HepG2 (cell line): ENCODE data around the gene GJD3. TPM values are rescaled to one million over a fixed set of nuclear protein-coding genes. Genes with fewer than 3 reads are reported as not detected.

Experiments
- CTCF ChIP-seq: sonication (generic); formaldehyde crosslinking; IDR thresholded peaks from 2 replicates; pipeline ENCODE4 v1.5.0; 2020; ENCODE audit warnings: mild to moderate bottlenecking, missing genetic modification reagents, moderate library complexity
- HMG20B ChIP-seq: conservative IDR thresholded peaks from 2 replicates; pipeline ENCODE4 v1.6.1; 2016; ENCODE audit warnings: missing genetic modification reagents, missing compliant biosample characterization
- HNF4G ChIP-seq, 2 experiments: sonication (generic) in 1 of 2; formaldehyde crosslinking in 1 of 2; IDR thresholded peaks; 2 replicates each; pipeline versions ENCODE4 v1.4.0 to v1.6.1; 2011 to 2020; ENCODE audit warnings: borderline replicate concordance in 2 of 2, low read depth in 2 of 2, mild to moderate bottlenecking in 2 of 2, low read length in 1 of 2, missing genetic modification reagents in 1 of 2, moderate library complexity in 1 of 2
- HNRNPL ChIP-seq: fragments of 200-400 bp; formaldehyde crosslinking; IDR thresholded peaks from 2 replicates; pipeline ENCODE4 v1.6.1; 2017; ENCODE audit warnings: mild to moderate bottlenecking, low read depth, low read length
- HOMEZ ChIP-seq: IDR thresholded peaks from 2 replicates; pipeline ENCODE4 v1.6.1; 2016; ENCODE audit warnings: low read depth
- IRF2 ChIP-seq: IDR thresholded peaks from 2 replicates; pipeline ENCODE4 v1.6.1; 2018; ENCODE audit warnings: missing genetic modification reagents, missing compliant biosample characterization
- MYC ChIP-seq: sonication (generic); formaldehyde crosslinking; IDR thresholded peaks from 2 replicates; pipeline ENCODE4 v1.9.0; 2021; ENCODE audit warnings: missing genetic modification reagents, borderline replicate concordance
- MYPOP ChIP-seq: sonication (generic); formaldehyde crosslinking; IDR thresholded peaks from 2 replicates; pipeline ENCODE4 v1.8.1; 2023; ENCODE audit warnings: mild to moderate bottlenecking, moderate library complexity, missing genetic modification reagents
- RBAK ChIP-seq: sonication (generic); formaldehyde crosslinking; IDR thresholded peaks from 2 replicates; pipeline ENCODE4 v1.5.1; 2020; ENCODE audit warnings: mild to moderate bottlenecking, missing genetic modification reagents
- SAFB2 ChIP-seq: sonication (generic); formaldehyde crosslinking; IDR thresholded peaks from 2 replicates; pipeline ENCODE4 v1.5.1; 2020; ENCODE audit warnings: missing genetic modification reagents, low read depth, mild to moderate bottlenecking, borderline replicate concordance
- SPEN ChIP-seq: sonication (generic); formaldehyde crosslinking; IDR thresholded peaks from 2 replicates; pipeline ENCODE4 v1.5.1; 2020; ENCODE audit warnings: low read depth, mild to moderate bottlenecking, missing genetic modification reagents
- TBX3 ChIP-seq: fragments of 450-650 bp; IDR thresholded peaks from 2 replicates; pipeline ENCODE4 v1.6.1; 2017; ENCODE audit warnings: antibody characterized with exemption, mild to moderate bottlenecking, inconsistent platforms, borderline replicate concordance
- XRCC5 ChIP-seq: fragments of 200-400 bp; formaldehyde crosslinking; optimal IDR thresholded peaks from 2 replicates; pipeline ENCODE3; 2017; ENCODE audit warnings: mild to moderate bottlenecking, low read length
- ZFP36L1 ChIP-seq: sonication (generic); formaldehyde crosslinking; IDR thresholded peaks from 2 replicates; pipeline ENCODE4 v1.8.0; 2022; ENCODE audit warnings: mild to moderate bottlenecking, missing genetic modification reagents, moderate library complexity
- ZNF205 ChIP-seq: IDR thresholded peaks from 2 replicates; pipeline ENCODE4 v1.6.1; 2018; ENCODE audit warnings: missing biosample characterization, missing genetic modification reagents
- ZNF30 ChIP-seq: sonication (generic); formaldehyde crosslinking; IDR thresholded peaks from 2 replicates; pipeline ENCODE4 v1.5.0; 2020; ENCODE audit warnings: mild to moderate bottlenecking, missing genetic modification reagents
- ZNF574 ChIP-seq: sonication (generic); formaldehyde crosslinking; IDR thresholded peaks from 2 replicates; pipeline ENCODE4 v1.4.0; 2020; ENCODE audit warnings: missing genetic modification reagents
- ZNF704 ChIP-seq: sonication (generic); formaldehyde crosslinking; IDR thresholded peaks from 2 replicates; pipeline ENCODE4 v1.8.1; 2023; ENCODE audit warnings: mild to moderate bottlenecking, inconsistent platforms, moderate library complexity, missing genetic modification reagents, borderline replicate concordance
- polyA plus RNA-seq, 8 experiments: library from polyadenylated mRNA; depleted of rRNA in 3 of 8; stranded (reverse) in 7 of 8; unstranded in 1 of 8; fragments of >200 nt; fragmentation: Illumina TruSeq in 4 of 8; extraction: Trizol in 4 of 8; gene quantifications; 2 replicates each; pipeline versions ENCODE4 v1.2.1 to v1.2.3, GENCODE V29; 2011 to 2016; ENCODE audit warnings: low read depth in 4 of 8, missing spikeins in 1 of 8, mixed read lengths in 1 of 8; ENCODE audit not compliant: insufficient read depth in 1 of 8
- total RNA-seq, 5 experiments: library from RNA; depleted of rRNA; stranded (reverse); fragments of >200 nt; fragmentation: Illumina TruSeq; extraction: Trizol; gene quantifications; 2 replicates each; pipeline ENCODE4 v1.2.3, GENCODE V29; 2016; ENCODE audit warnings: low read depth in 1 of 5

GJD3 gene
- total and polyA plus RNA-seq, 2 of the 13 experiments (the other 11 are each of a cell fraction or from before 2014, with no cell fraction given), result not detected

- TF ChIP-seq HNF4G (IDR thresholded peaks at IDR 0.05; ENCODE audit: borderline replicate concordance, low read depth, low read length), result peak; percentile 53; the same call in 1 of the 2 replicates
- TF ChIP-seq HNF4G (CRISPR knock-in tag; IDR thresholded peaks at IDR 0.05; ENCODE audit: borderline replicate concordance, low read depth), result peak; percentile 84
- TF ChIP-seq IRF2 (CRISPR knock-in tag), result peak; percentile 59
- peak; percentile 75; the same call in 1 of the 2 replicates for TF ChIP-seq MYPOP (CRISPR knock-in tag)
- TF ChIP-seq RBAK (CRISPR knock-in tag), result no peak
- TF ChIP-seq HNRNPL, result peak; percentile 95
- TF ChIP-seq MYC (CRISPR knock-in tag), result peak; percentile 92
- TF ChIP-seq HOMEZ, result peak; percentile 63; the same call in 1 of the 2 replicates
- TF ChIP-seq ZNF704 (CRISPR knock-in tag), result peak; percentile 46; the same call in 1 of the 2 replicates
- no peak for TF ChIP-seq ZNF30 (CRISPR knock-in tag)
- TF ChIP-seq ZFP36L1, result no peak
- TF ChIP-seq ZNF574 (CRISPR knock-in tag), result peak; percentile 55
- TF ChIP-seq CTCF (CRISPR knock-in tag), result 0 out of 2 replicates have a peak, but pooled peaks have one; percentile 27
- no peak for TF ChIP-seq ZNF205
- TF ChIP-seq TBX3, result 0 out of 2 replicates have a peak, but pooled peaks have one; percentile 37
- TF ChIP-seq SPEN (CRISPR knock-in tag), result peak; percentile 66; the same call in 1 of the 2 replicates
- peak; percentile 57 for TF ChIP-seq XRCC5
- peak; percentile 50; the same call in 1 of the 2 replicates for TF ChIP-seq HMG20B (CRISPR knock-in tag)
- TF ChIP-seq SAFB2 (CRISPR knock-in tag), result peak; percentile 95; the same call in 1 of the 2 replicates
These were observed 19.2 kb downstream of the GJD3 start (continued) for GRCh38 chr17:40345161-40345993.
